Measurements from ENCODE around the gene ARIH2.

Gene ARIH2

GRCh38 chr3:49020330-49021212 lies 101.9 kb downstream of the ARIH2 start:
- no peak for DNase-seq (ENCODE audit: low read depth)

- DNase-seq (ENCODE audit: low read depth) = peak; percentile 97
These were observed 102.7 kb downstream of the ARIH2 start for GRCh38 chr3:49021213-49021812.

GRCh38 chr3:49021813-49022687 lies 103.4 kb downstream of the ARIH2 start, which contains the start of gene NDUFAF3:
Gene NDUFAF3, plus strand, starts transcription at chr3:49022121. Its CDS starts 24 bp downstream, at chr3:49022145.
- peak; percentile 89 for DNase-seq (ENCODE audit: low read depth)

- no peak for DNase-seq (ENCODE audit: low read depth)
These were observed 104.1 kb downstream of the ARIH2 start for GRCh38 chr3:49022688-49023171.

- no peak for DNase-seq (ENCODE audit: low read depth)
These were observed 105.1 kb downstream of the ARIH2 start for GRCh38 chr3:49023775-49024174.

GRCh38 chr3:49024449-49024848 lies 105.8 kb downstream of the ARIH2 start:
- no peak for DNase-seq (ENCODE audit: low read depth)

GRCh38 chr3:49025005-49025792 lies 106.6 kb downstream of the ARIH2 start:
- DNase-seq (ENCODE audit: low read depth) = no peak

- no peak for DNase-seq (ENCODE audit: low read depth)
These were observed 107.3 kb downstream of the ARIH2 start for GRCh38 chr3:49025793-49026520.

- no peak for DNase-seq (ENCODE audit: low read depth)
These were observed 107.9 kb downstream of the ARIH2 start for GRCh38 chr3:49026536-49026935.

GRCh38 chr3:49027634-49028033 lies 109.0 kb downstream of the ARIH2 start:
- no peak for DNase-seq (ENCODE audit: low read depth)

GRCh38 chr3:49028298-49028672 lies 109.6 kb downstream of the ARIH2 start:
- no peak for DNase-seq (ENCODE audit: low read depth)

GRCh38 chr3:49028673-49029562 lies 110.3 kb downstream of the ARIH2 start, which contains the start of gene IMPDH2:
Gene IMPDH2, minus strand, starts transcription at chr3:49029398. Its CDS starts 48 bp downstream, at chr3:49029350.
- peak; percentile 89 for DNase-seq (ENCODE audit: low read depth)

- DNase-seq (ENCODE audit: low read depth) = no peak
These were observed 110.9 kb downstream of the ARIH2 start for GRCh38 chr3:49029563-49029884.

GRCh38 chr3:49030321-49030720 lies 111.7 kb downstream of the ARIH2 start:
- DNase-seq (ENCODE audit: low read depth) = no peak

- DNase-seq (ENCODE audit: low read depth) = no peak
These were observed 114.1 kb downstream of the ARIH2 start for GRCh38 chr3:49032646-49033304.

- no peak for DNase-seq (ENCODE audit: low read depth)
These were observed 116.0 kb downstream of the ARIH2 start for GRCh38 chr3:49034650-49035049.

- DNase-seq (ENCODE audit: low read depth) = no peak
These were observed 116.6 kb downstream of the ARIH2 start for GRCh38 chr3:49035281-49035680.
